ENCODE results near the gene SLC38A9.

Gene SLC38A9

GRCh38 chr5:55758231-55758630 is 46.1 kb upstream of the SLC38A9 start:
- Histone ChIP-seq H3K4me2 (ENCODE audit: low read length) (no peak overlapping the region), H3K9ac (ENCODE audit: low read length) (no peak overlapping the region), H3K79me2 (ENCODE audit: insufficient read depth, low read length) (no peaks in the 10 kb centered on the region)

DNA sequence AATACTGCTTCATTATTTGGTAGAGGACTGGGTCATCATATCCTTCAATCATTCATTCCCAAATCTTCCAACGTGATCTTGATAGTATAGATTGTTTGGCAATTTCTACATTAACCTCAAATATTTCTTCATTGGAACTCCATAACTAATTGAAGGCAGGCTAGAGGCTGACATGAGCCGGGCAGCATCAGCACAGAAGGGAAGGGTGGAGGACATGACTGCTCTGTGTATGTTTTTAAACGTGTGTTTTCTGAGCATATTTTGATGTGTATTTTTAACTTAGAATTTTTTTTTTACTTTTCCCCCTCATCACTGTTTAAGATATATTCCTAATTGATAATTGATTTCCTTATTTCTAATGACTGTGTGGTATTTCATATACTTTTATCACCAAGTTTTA is 38.4 kb upstream of the SLC38A9 start:
- H3K9ac ChIP-seq (ENCODE audit: low read length): no peak overlapping the region
- no peak overlapping the region for H2AFZ ChIP-seq (ENCODE audit: low read length)
- H4K20me1 ChIP-seq (ENCODE audit: insufficient read depth, low read length): no peaks in the 10 kb centered on the region
- no peaks in the 10 kb centered on the region for H3F3A ChIP-seq (ENCODE audit: insufficient read depth, low read length)
- no peak overlapping the region for H3K27ac ChIP-seq (ENCODE audit: low read depth, low read length, poor library complexity, severe bottlenecking)
- H3K9me3 ChIP-seq (ENCODE audit: low read length): no peaks in the 10 kb centered on the region
- no peaks in the 10 kb centered on the region for H3K36me3 ChIP-seq (ENCODE audit: insufficient read depth, low read length)
- no peaks in the 10 kb centered on the region for H3K4me1 ChIP-seq (ENCODE audit: insufficient read depth, low read length, severe bottlenecking)
- H3K4me2 ChIP-seq (ENCODE audit: low read length): no peak overlapping the region
- H3K4me3 ChIP-seq (ENCODE audit: low read depth, low read length, poor library complexity, severe bottlenecking): no peak overlapping the region
- no peaks in the 10 kb centered on the region for H3K79me2 ChIP-seq (ENCODE audit: insufficient read depth, low read length)
- no peaks in the 10 kb centered on the region for H3K27me3 ChIP-seq (ENCODE audit: insufficient read depth, low read length)
- TF ChIP-seq, protein P1, sequence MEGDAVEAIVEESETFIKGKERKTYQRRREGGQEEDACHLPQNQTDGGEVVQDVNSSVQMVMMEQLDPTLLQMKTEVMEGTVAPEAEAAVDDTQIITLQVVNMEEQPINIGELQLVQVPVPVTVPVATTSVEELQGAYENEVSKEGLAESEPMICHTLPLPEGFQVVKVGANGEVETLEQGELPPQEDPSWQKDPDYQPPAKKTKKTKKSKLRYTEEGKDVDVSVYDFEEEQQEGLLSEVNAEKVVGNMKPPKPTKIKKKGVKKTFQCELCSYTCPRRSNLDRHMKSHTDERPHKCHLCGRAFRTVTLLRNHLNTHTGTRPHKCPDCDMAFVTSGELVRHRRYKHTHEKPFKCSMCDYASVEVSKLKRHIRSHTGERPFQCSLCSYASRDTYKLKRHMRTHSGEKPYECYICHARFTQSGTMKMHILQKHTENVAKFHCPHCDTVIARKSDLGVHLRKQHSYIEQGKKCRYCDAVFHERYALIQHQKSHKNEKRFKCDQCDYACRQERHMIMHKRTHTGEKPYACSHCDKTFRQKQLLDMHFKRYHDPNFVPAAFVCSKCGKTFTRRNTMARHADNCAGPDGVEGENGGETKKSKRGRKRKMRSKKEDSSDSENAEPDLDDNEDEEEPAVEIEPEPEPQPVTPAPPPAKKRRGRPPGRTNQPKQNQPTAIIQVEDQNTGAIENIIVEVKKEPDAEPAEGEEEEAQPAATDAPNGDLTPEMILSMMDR (IDR thresholded peaks at IDR 0.05; ENCODE audit: low read length): no peak
- TF ChIP-seq EZH2 (IDR thresholded peaks at IDR 0.05; ENCODE audit: borderline replicate concordance, low read length): no peak
- no peaks in the 10 kb centered on the region for H3K9me2 ChIP-seq (ENCODE audit: low read depth, low read length)

More at GRCh38 chr5:55758231-55758630, 46.1 kb upstream of the SLC38A9 start:
- Histone ChIP-seq H3K4me3 (ENCODE audit: low read depth, low read length, poor library complexity, severe bottlenecking) (no peak overlapping the region), H3K4me1 (ENCODE audit: insufficient read depth, low read length, severe bottlenecking) (no peaks in the 10 kb centered on the region), H4K20me1 (ENCODE audit: insufficient read depth, low read length) (no peaks in the 10 kb centered on the region), H3K27ac (ENCODE audit: low read depth, low read length, poor library complexity, severe bottlenecking) (no peak overlapping the region), H3K9me3 (ENCODE audit: low read length) (no peaks in the 10 kb centered on the region), H3K27me3 (ENCODE audit: insufficient read depth, low read length) (no peaks in the 10 kb centered on the region), H3F3A (ENCODE audit: insufficient read depth, low read length) (no peaks in the 10 kb centered on the region), H3K9me2 (ENCODE audit: low read depth, low read length) (no peaks in the 10 kb centered on the region), H2AFZ (ENCODE audit: low read length) (no peak overlapping the region), H3K36me3 (ENCODE audit: insufficient read depth, low read length) (no peaks in the 10 kb centered on the region)
- TF ChIP-seq, protein P1 (IDR thresholded peaks at IDR 0.05; ENCODE audit: low read length): no peak
- TF ChIP-seq EZH2 (IDR thresholded peaks at IDR 0.05; ENCODE audit: borderline replicate concordance, low read length): no peak

DNA sequence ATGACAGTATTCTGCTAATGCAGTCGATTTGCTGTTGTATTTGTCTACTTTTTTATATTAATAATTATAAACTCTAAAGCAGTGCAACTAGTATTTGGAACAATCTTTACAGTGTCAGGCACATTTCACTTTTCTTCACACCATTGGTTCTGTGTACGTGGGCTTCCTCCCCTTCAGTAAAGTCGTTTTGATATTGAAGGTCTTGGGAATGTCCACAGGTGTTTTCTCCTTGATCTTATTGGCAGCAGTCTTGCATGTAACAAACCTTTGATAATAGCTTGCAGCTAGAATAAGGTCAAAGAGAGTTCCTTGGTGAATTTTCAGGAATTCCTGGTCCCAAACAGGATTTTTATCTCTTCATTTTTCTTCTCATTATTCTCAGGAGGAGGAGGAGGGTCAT is 37.9 kb upstream of the SLC38A9 start:
- no peak overlapping the region for H3K4me2 ChIP-seq (ENCODE audit: low read length)
- H3K36me3 ChIP-seq (ENCODE audit: insufficient read depth, low read length): no peaks in the 10 kb centered on the region
- H4K20me1 ChIP-seq (ENCODE audit: insufficient read depth, low read length): no peaks in the 10 kb centered on the region
- no peak overlapping the region for H3K4me3 ChIP-seq (ENCODE audit: low read depth, low read length, poor library complexity, severe bottlenecking)
- no peaks in the 10 kb centered on the region for H3K4me1 ChIP-seq (ENCODE audit: insufficient read depth, low read length, severe bottlenecking)
- no peaks in the 10 kb centered on the region for H3K27me3 ChIP-seq (ENCODE audit: insufficient read depth, low read length)
- no peak overlapping the region for H3K9ac ChIP-seq (ENCODE audit: low read length)
- H3K9me2 ChIP-seq (ENCODE audit: low read depth, low read length): no peaks in the 10 kb centered on the region
- H3K79me2 ChIP-seq (ENCODE audit: insufficient read depth, low read length): no peaks in the 10 kb centered on the region
- no peak overlapping the region for H3K27ac ChIP-seq (ENCODE audit: low read depth, low read length, poor library complexity, severe bottlenecking)
- H2AFZ ChIP-seq (ENCODE audit: low read length): no peak overlapping the region
- TF ChIP-seq, protein P1 (IDR thresholded peaks at IDR 0.05; ENCODE audit: low read length): no peak
- TF ChIP-seq EZH2 (IDR thresholded peaks at IDR 0.05; ENCODE audit: borderline replicate concordance, low read length): no peak
- no peaks in the 10 kb centered on the region for H3F3A ChIP-seq (ENCODE audit: insufficient read depth, low read length)
- no peaks in the 10 kb centered on the region for H3K9me3 ChIP-seq (ENCODE audit: low read length)

Data from OCI-LY1 (cell line).